GM21528 (cell line): ENCODE results near the gene SNRPD3.
"Not testable (repeated sequence)": the region's sequence is repeated elsewhere in the genome, so short reads cannot be mapped to it uniquely, and the experiment has no call there.

ENCODE experiments used
- ATAC-seq: cut with Tn5 transposase; IDR thresholded peaks from one replicate; pipeline ENCODE4 v1.9.1; 2021; ENCODE audit warnings: mild to moderate bottlenecking, moderate library complexity; ENCODE audit not compliant: unreplicated experiment, low FRiP score

Gene SNRPD3

GRCh38 chr22:24590596-24591173, 34.9 kb downstream of the SNRPD3 start:
- no peak for ATAC-seq

GRCh38 chr22:24591286-24591830, 35.6 kb downstream of the SNRPD3 start:
- ATAC-seq, result no peak

GRCh38 chr22:24592058-24592850, 36.5 kb downstream of the SNRPD3 start:
- no peak for ATAC-seq

GRCh38 chr22:24592851-24593558, 37.2 kb downstream of the SNRPD3 start, which contains the start of gene LRRC75B:
Gene LRRC75B, minus strand, starts transcription at chr22:24593073. Its CDS starts 34 bp downstream, at chr22:24593039.
- ATAC-seq, result no peak

GRCh38 chr22:24593559-24593835, 37.7 kb downstream of the SNRPD3 start:
- not testable (repeated sequence) for ATAC-seq

- no peak for ATAC-seq
Measured at GRCh38 chr22:24593836-24594568, 38.2 kb downstream of the SNRPD3 start.

GRCh38 chr22:24594569-24595120, 38.8 kb downstream of the SNRPD3 start:
- no peak for ATAC-seq

GRCh38 chr22:24595228-24595627, 39.4 kb downstream of the SNRPD3 start:
- no peak for ATAC-seq

GRCh38 chr22:24595863-24596262, 40.1 kb downstream of the SNRPD3 start:
- ATAC-seq, result no peak

GRCh38 chr22:24597076-24597475, 41.3 kb downstream of the SNRPD3 start:
- ATAC-seq, result not testable (repeated sequence)

GRCh38 chr22:24599514-24599913, 43.7 kb downstream of the SNRPD3 start:
- no peak for ATAC-seq

GRCh38 chr22:24599958-24600715, 44.3 kb downstream of the SNRPD3 start:
- not testable (repeated sequence) for ATAC-seq

- ATAC-seq, result no peak
Measured at GRCh38 chr22:24601217-24602104, 45.7 kb downstream of the SNRPD3 start.

- not testable (repeated sequence) for ATAC-seq
Measured at GRCh38 chr22:24602105-24602749, 46.4 kb downstream of the SNRPD3 start.

GRCh38 chr22:24602847-24603769, 47.3 kb downstream of the SNRPD3 start, which contains the start of gene GGT1:
Gene GGT1, plus strand, starts transcription at chr22:24603193. Its CDS starts 7,889 bp downstream, at chr22:24611082.
- not testable (repeated sequence) for ATAC-seq

GRCh38 chr22:24603770-24604629, 48.2 kb downstream of the SNRPD3 start:
- not testable (repeated sequence) for ATAC-seq
